Neutrophil (primary cell): Measurements from ENCODE around the gene ABTB2.

Experiments used
- H3K27ac ChIP-seq: fragments of 200-600 bp; sonication (generic); 2 replicates; pipeline ENCODE4 v1.5.1; 2016; ENCODE audit warnings: mild to moderate bottlenecking, moderate library complexity
- H3K27me3 ChIP-seq: fragments of 200-600 bp; sonication (generic); 2 replicates; pipeline ENCODE4 v1.6.0; 2016; ENCODE audit warnings: mild to moderate bottlenecking
- H3K36me3 ChIP-seq: fragments of 200-600 bp; sonication (generic); 2 replicates; pipeline ENCODE4 v1.5.1; 2017
- H3K4me1 ChIP-seq, 2 experiments: fragments of 200-600 bp in 1 of 2; sonication (generic) in 1 of 2; 1 replicate in 1 of 2; 2 replicates in 1 of 2; pipeline versions ENCODE4 v1.5.1 to v1.6.1; 2013 to 2016; ENCODE audit warnings: low read depth in 1 of 2, low read length in 1 of 2, mild to moderate bottlenecking in 1 of 2, moderate library complexity in 1 of 2; ENCODE audit not compliant: control insufficient read depth in 1 of 2, insufficient read depth in 1 of 2
- H3K4me3 ChIP-seq, 2 experiments: fragments of 200-600 bp in 1 of 2; sonication (generic) in 1 of 2; 1 replicate in 1 of 2; 2 replicates in 1 of 2; pipeline ENCODE4 v1.5.1; 2013 to 2016; ENCODE audit warnings: low read depth in 1 of 2, low read length in 1 of 2, mild to moderate bottlenecking in 1 of 2, moderate library complexity in 1 of 2
- H3K9me3 ChIP-seq: fragments of 200-600 bp; sonication (generic); 2 replicates; pipeline ENCODE4 v1.5.1; 2016
- TF ChIP-seq, protein P1 (sequence below): fragments of 200-600 bp; sonication (generic); IDR thresholded peaks from 2 replicates; pipeline ENCODE4 v1.5.1; 2016; ENCODE audit warnings: antibody characterized with exemption

The ABTB2 gene

GRCh38 chr11:34145073-34145472 is 212.7 kb downstream of the ABTB2 start:
- H3K9me3 ChIP-seq, result no peaks in the 10 kb centered on the region
- TF ChIP-seq, protein P1, sequence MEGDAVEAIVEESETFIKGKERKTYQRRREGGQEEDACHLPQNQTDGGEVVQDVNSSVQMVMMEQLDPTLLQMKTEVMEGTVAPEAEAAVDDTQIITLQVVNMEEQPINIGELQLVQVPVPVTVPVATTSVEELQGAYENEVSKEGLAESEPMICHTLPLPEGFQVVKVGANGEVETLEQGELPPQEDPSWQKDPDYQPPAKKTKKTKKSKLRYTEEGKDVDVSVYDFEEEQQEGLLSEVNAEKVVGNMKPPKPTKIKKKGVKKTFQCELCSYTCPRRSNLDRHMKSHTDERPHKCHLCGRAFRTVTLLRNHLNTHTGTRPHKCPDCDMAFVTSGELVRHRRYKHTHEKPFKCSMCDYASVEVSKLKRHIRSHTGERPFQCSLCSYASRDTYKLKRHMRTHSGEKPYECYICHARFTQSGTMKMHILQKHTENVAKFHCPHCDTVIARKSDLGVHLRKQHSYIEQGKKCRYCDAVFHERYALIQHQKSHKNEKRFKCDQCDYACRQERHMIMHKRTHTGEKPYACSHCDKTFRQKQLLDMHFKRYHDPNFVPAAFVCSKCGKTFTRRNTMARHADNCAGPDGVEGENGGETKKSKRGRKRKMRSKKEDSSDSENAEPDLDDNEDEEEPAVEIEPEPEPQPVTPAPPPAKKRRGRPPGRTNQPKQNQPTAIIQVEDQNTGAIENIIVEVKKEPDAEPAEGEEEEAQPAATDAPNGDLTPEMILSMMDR, result no peak
- H3K4me3 ChIP-seq, result no peak overlapping the region
- H3K36me3 ChIP-seq, result peaks cover 55% of the 10 kb centered on the region
- H3K27me3 ChIP-seq, result no peaks in the 10 kb centered on the region
- H3K27ac ChIP-seq, result no peak overlapping the region
- peaks cover 25 to 26% of the 10 kb centered on the region in 2 experiments for H3K4me1 ChIP-seq

DNA sequence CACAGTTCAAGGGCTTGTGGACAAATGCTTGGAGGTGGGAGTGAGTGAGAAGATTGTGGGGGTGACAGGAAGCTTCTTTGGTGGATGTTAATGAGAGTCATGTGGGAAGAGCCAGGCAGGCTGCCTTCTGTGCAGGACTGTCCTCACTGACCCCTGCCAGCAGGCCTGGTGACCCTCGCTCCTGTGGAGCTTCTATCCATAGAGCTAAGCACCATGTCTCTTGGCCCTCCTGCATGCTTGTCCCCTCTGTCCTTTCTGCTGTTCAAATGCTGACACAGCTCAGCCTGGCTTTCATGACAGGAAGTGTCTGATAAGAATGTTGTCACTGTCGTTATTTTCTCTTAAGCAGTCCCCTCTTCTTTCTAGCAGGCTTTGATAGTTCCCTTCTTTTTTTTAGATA is 214.8 kb downstream of the ABTB2 start:
- H3K4me3 ChIP-seq, result no peak overlapping the region
- peaks cover 6 to 7% of the 10 kb centered on the region in 2 experiments for H3K4me1 ChIP-seq

DNA sequence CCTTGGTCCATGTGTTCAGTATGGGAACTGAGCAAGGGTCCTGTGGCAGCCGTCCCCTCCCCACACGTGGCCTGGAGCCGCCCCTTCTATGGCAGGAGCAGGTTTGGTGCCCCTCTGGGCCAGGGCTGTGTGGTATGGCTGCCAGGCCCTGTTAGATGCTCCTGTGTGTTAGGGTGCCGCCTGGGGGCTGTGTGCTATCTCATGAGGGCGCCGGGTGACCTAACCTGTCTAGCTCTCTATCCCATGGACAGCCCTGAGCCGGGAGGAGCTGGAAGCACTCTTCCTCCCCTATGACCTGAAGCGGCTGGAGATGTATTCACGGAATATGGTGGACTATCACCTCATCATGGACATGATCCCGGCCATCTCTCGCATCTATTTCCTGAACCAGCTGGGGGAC is 217.7 kb downstream of the ABTB2 start:
- Histone ChIP-seq H3K36me3 (peaks cover 90% of the 10 kb centered on the region), H3K27ac (no peak overlapping the region)
- TF ChIP-seq, protein P1, result no peak

More for the DNA sequence above, 214.8 kb downstream of the ABTB2 start:
- H3K9me3 ChIP-seq, result no peaks in the 10 kb centered on the region
- TF ChIP-seq, protein P1, result no peak
- H3K36me3 ChIP-seq, result peaks cover 75% of the 10 kb centered on the region
- H3K27me3 ChIP-seq, result no peaks in the 10 kb centered on the region
- no peak overlapping the region for H3K27ac ChIP-seq

GRCh38 chr11:34139346-34139745 is 218.5 kb downstream of the ABTB2 start:
- H3K27me3 ChIP-seq, result no peaks in the 10 kb centered on the region
- no peak overlapping the region for H3K27ac ChIP-seq
- no peak overlapping the region for H3K4me3 ChIP-seq
- H3K36me3 ChIP-seq, result peaks cover 91% of the 10 kb centered on the region
- no peaks in the 10 kb centered on the region for H3K9me3 ChIP-seq
- TF ChIP-seq, protein P1, result no peak
- H3K4me1 ChIP-seq, result no peaks in the 10 kb centered on the region

More for the DNA sequence above, 217.7 kb downstream of the ABTB2 start:
- Histone ChIP-seq H3K4me3 (no peak overlapping the region), H3K4me1 (no peaks in the 10 kb centered on the region), H3K27me3 (no peaks in the 10 kb centered on the region), H3K9me3 (no peaks in the 10 kb centered on the region)

DNA sequence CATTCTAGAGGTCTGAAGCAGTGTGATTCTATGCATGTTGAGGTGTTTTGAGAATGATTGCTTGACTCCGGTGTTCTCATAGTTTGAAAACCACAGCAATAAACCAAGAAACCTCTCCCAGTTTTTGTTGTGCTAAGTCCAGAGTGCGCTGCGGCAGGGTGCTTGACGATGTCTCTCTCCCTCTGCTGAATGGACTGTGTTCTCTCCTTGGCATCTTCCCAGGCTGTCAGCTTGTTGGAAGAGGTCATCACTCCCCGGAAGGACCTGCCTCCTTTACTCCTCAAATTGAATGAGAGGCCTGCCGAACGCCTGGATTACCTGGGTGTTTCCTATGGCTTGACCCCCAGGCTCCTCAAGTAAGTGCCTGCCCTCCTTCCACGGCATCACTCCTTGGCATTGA is 221.4 kb downstream of the ABTB2 start:
- Histone ChIP-seq H3K36me3 (peaks cover 85% of the 10 kb centered on the region), H3K4me1 (no peaks in the 10 kb centered on the region), H3K27me3 (no peaks in the 10 kb centered on the region), H3K27ac (no peak overlapping the region), H3K4me3 (no peak overlapping the region), H3K9me3 (no peaks in the 10 kb centered on the region)
- TF ChIP-seq, protein P1, result no peak

DNA sequence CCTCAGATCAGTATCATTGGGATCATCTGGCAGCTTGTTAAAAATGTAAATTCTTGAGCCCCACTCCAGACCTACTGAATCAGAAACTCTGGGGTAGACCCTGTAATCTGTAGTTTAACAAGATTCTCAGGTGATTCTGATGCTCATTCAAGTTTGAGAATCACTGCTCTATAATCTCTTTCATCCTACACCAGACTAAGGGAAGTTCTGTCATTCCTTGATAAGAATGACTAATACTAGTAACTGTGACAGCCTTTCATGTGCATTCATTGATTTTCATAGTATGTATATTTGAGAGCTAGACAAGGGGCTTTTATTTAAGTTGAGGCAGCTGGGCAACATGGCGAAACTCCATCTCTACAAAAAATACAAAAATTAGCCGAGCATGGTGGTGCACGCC is 222.4 kb downstream of the ABTB2 start:
- Histone ChIP-seq H3K4me3 (no peak overlapping the region), H3K27me3 (no peaks in the 10 kb centered on the region), H3K4me1 (no peaks in the 10 kb centered on the region), H3K27ac (no peak overlapping the region), H3K9me3 (no peaks in the 10 kb centered on the region), H3K36me3 (peaks cover 85% of the 10 kb centered on the region)
- TF ChIP-seq, protein P1, result no peak
